ENCODE data around the gene RFFL. TPM values are rescaled to one million over a fixed set of nuclear protein-coding genes. Genes with fewer than 3 reads are reported as not detected.

The RFFL gene
- total RNA-seq, 3 donors from 2014 or later, result 19.6 to 28.2 (median 20.3) TPM

DNA sequence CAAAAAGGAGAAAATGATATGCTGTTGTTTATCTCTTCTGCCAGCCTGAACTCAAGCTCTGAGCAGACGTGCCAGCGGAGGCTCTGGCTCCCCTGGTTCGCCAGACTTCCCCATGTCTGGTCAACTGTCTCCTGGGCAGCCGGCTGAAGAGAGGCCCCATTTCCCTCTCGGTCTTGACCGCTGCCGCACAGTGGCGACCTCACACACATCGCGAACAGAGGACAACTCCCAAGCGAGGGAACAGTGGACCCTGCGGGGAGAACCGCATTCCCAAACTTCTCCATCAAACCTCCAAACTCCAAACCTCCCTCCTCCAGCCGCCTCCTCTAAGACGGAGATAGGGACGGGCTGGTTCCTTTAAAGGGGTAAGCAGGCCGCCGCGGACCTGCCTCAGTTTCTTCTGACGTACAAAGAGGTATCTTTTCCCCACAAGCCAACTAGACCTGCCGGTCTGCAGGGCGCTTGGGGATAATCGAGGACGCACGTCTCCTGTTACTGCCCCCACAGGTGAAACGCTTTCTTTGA is 24.9 kb upstream of the RFFL start:
- peaks cover 3% of the 10 kb centered on the region for H3K36me3 Mint-ChIP-seq (ENCODE audit: insufficient read depth)
- H3K4me1 Mint-ChIP-seq (ENCODE audit: low read depth), result peaks cover 53% of the 10 kb centered on the region
- no peaks in the 10 kb centered on the region for H3K9me3 Mint-ChIP-seq
- no peaks in the 10 kb centered on the region for H3K27me3 Mint-ChIP-seq (ENCODE audit: low read depth)
- no peak for ATAC-seq
- peak overlapping the region; percentile 93 for H3K4me3 Mint-ChIP-seq
- no peak for DNase-seq

DNA sequence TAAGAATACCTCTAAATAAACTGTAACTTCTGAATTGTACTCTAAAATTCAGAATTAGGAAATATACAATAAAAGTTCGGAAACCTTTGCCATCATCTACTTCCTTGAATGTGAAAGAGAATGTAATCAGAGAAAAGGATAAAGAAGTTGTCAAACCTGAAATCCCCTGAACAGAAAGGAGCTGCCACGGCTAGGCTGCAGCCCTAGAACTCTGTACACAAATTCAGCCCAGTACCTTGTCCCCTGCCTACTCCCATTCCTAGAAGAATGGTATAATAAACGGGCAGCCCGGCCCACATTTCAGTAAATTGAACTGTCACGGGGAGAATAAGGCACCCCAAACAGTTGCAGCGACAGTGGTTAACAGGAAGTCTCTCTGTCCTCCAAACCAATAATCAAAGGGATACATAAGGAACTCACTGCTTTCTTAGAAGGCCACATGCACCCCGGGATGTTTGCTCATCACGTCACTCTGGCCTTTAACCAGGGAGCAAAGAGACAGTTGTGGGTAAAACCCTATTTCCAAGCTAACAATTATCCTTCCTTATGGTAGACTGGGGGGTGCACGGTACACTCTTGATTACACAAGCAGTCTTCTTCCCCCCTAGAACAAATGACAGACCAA is 24.3 kb upstream of the RFFL start:
- Mint-ChIP-seq H3K4me1 (ENCODE audit: low read depth) (peaks cover 59% of the 10 kb centered on the region), H3K4me3 (peak overlapping the region; percentile 93), H3K9me3 (no peaks in the 10 kb centered on the region), H3K27me3 (ENCODE audit: low read depth) (no peaks in the 10 kb centered on the region), H3K36me3 (ENCODE audit: insufficient read depth) (peaks cover 3% of the 10 kb centered on the region)
- no peak for ATAC-seq
- peak; percentile 20 for DNase-seq

DNA sequence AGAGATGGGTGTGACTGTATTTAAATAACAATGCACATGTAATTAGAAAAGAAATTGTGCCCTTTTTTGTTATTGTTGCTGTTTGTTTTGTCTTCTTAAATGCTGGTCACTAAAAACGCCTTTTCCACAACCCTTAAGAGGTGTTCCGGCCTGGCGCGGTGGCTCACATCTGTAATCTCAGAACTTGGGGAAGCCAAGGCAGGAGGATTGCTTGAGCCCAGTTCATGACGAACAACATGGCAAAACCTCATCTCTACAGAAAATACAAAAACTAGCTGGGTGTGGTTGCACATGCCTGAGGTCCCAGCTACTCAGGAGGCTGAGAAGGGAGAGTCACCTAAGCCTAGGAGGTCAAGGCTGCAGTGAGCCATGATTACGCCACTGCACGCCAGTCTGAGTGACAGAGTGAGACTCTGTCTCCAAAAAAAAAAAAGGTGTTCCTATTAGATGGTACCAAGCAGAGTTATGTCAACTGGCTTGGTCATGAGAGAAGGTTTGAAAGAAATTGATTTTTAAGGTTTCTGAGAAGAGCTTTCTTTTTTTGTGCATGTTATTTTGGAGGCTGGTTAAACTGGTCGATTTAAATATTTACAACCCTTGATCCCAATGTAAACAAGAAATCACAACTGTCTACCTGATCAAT is 23.5 kb upstream of the RFFL start:
- no peaks in the 10 kb centered on the region for H3K27me3 Mint-ChIP-seq (ENCODE audit: low read depth)

DNA sequence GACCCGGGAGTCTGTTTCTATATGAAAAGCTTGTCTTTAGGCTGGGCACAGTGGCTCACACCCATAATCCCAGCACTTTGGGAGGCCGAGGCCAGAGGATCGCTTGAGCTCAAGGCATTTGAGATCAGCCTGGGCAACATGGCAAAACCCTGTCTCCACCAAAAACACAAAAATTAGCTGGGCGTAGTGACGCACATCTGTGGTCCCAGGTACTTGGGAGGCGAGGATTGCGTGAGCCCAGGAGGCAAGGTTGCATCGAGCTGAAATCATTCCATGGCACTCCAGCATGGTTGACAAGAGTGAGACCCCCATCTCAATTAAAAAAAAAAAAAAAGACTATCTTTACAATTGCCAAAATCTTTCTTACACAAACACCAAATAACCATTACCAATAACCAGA is 22.7 kb upstream of the RFFL start:
- H3K4me1 Mint-ChIP-seq (ENCODE audit: low read depth), result peaks cover 73% of the 10 kb centered on the region
- no peaks in the 10 kb centered on the region for H3K9me3 Mint-ChIP-seq
- peaks cover 3% of the 10 kb centered on the region for H3K36me3 Mint-ChIP-seq (ENCODE audit: insufficient read depth)
- no peak for ATAC-seq
- no peak for DNase-seq
- no peaks in the 10 kb centered on the region for H3K27me3 Mint-ChIP-seq (ENCODE audit: low read depth)
- H3K4me3 Mint-ChIP-seq, result peak overlapping the region; percentile 93

More for the DNA sequence above, 23.5 kb upstream of the RFFL start:
- peaks cover 67% of the 10 kb centered on the region for H3K4me1 Mint-ChIP-seq (ENCODE audit: low read depth)
- peaks cover 3% of the 10 kb centered on the region for H3K36me3 Mint-ChIP-seq (ENCODE audit: insufficient read depth)
- ATAC-seq, result no peak
- peak overlapping the region; percentile 93 for H3K4me3 Mint-ChIP-seq
- DNase-seq, result no peak
- H3K9me3 Mint-ChIP-seq, result no peaks in the 10 kb centered on the region

DNA sequence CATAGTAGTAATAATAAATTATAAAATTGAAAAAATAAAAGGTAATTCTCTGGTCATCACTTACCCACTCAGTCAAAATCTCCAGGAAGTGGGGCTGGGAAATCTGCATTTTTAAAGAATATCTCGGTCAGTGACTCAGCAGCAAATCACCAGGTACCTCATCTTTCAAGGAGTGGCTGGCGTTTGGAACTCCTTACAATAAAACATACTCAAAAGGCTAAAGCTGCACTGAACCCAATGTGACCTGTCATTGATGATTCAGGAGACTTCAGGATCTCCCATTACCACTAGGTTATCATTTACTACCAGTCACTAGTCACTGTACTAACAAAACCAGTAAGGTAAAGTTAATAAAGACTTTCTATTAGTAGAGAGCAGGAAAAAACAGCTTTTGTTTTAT is 21.5 kb upstream of the RFFL start:
- Mint-ChIP-seq H3K9me3 (no peaks in the 10 kb centered on the region), H3K4me1 (ENCODE audit: low read depth) (peaks cover 77% of the 10 kb centered on the region), H3K27me3 (ENCODE audit: low read depth) (no peaks in the 10 kb centered on the region), H3K4me3 (peak overlapping the region; percentile 13), H3K36me3 (ENCODE audit: insufficient read depth) (peaks cover 3% of the 10 kb centered on the region)
- ATAC-seq, result no peak
- no peak for DNase-seq

DNA sequence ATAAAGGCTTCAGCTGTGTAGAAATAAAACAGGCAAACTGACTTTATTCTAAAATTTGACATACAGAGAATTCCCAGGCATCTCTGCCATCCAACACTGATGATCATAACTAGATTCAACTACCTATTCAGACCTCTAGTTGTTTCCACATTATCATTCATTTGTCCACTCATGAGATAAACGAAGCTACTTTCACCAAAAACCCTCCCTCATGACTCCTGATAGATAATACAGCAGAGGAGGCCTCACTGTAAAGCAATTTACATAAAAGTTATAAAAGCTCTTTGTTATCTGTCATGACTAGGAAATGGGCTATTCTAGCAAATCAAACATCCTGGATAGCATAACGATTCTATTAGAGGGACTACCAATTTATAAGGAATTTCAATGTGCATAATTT is 19.6 kb upstream of the RFFL start:
- Mint-ChIP-seq H3K27me3 (ENCODE audit: low read depth) (no peaks in the 10 kb centered on the region), H3K4me3 (peak overlapping the region; percentile 43), H3K4me1 (ENCODE audit: low read depth) (peaks cover 82% of the 10 kb centered on the region), H3K36me3 (ENCODE audit: insufficient read depth) (peaks cover 3% of the 10 kb centered on the region), H3K9me3 (no peaks in the 10 kb centered on the region)
- DNase-seq, result no peak
- ATAC-seq, result no peak

DNA sequence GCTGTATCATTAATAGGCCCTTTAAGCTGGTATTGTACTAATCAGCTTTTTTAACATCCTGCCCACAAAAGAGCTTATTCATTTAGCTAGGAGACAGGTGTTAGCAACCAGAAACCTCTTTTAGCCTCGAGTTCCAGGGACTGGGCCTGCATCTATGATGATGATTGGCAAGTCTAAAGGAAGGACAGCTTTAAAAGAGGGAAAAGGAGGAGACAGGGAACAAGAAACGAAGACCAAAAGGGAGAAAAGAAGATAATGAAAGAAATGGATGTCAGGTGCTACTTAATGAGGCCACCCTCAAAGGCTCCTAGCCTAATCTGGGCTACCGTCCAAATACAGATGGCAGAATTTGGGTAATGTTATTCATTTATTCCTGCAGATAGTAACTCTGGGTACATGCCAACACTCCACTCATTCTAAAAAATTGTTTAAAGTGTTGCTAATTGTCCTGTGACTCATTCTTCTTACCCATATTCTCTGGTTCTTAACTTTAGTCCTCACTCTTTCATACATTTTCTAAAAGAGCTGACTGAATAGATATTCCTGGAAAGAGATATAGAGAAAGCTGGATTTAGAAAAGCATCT is 18.7 kb upstream of the RFFL start:
- peak overlapping the region; percentile 63 for H3K4me3 Mint-ChIP-seq
- H3K27me3 Mint-ChIP-seq (ENCODE audit: low read depth), result no peaks in the 10 kb centered on the region
- H3K9me3 Mint-ChIP-seq, result no peaks in the 10 kb centered on the region
- H3K36me3 Mint-ChIP-seq (ENCODE audit: insufficient read depth), result peaks cover 5% of the 10 kb centered on the region
- DNase-seq (no peak), ATAC-seq (peak; percentile 55 to 72)
- peaks cover 81% of the 10 kb centered on the region for H3K4me1 Mint-ChIP-seq (ENCODE audit: low read depth)

DNA sequence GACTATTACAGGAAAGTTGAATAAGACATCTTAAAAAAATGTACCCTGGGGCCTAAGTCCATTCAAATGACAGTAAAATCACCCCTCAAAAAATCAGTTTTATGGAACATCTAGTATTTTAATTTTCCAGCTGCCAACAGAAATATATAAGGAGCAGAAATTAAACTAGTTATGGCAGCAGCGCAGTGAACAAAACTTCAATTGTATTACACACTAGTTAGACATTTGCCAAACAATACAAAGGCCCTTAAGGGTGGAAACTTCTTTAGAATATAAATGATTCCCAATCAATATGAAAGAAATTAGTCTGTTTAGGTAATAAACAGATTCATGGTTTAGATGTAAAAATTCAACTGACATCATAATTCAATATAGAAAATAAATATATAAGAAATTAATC is 18.1 kb upstream of the RFFL start:
- Mint-ChIP-seq H3K27me3 (ENCODE audit: low read depth) (no peaks in the 10 kb centered on the region), H3K4me1 (ENCODE audit: low read depth) (peaks cover 80% of the 10 kb centered on the region), H3K36me3 (ENCODE audit: insufficient read depth) (peaks cover 5% of the 10 kb centered on the region), H3K4me3 (no peak overlapping the region), H3K9me3 (no peaks in the 10 kb centered on the region)
- DNase-seq, result no peak
- ATAC-seq, result no peak

DNA sequence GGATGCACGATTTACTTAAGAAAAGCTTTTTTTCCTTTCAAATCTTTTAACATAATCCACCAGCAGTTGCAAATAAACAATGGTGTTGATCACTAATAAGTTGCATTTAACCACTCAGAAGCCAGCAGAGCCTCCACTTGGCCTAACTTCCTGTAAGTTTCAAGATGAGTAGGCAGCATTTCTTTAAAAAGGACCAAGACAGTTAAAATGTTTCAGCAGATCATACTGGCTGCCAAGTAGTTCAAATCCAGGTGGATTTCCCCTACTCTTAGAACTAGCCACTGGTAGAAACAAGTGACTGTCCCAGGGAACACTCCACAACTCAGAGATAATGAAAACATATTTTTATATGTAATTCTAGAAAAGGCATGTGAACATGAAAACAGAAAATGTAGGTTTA is 17.0 kb upstream of the RFFL start:
- Mint-ChIP-seq H3K4me3 (no peak overlapping the region), H3K4me1 (ENCODE audit: low read depth) (peaks cover 71% of the 10 kb centered on the region), H3K9me3 (no peaks in the 10 kb centered on the region), H3K27me3 (ENCODE audit: low read depth) (no peaks in the 10 kb centered on the region), H3K36me3 (ENCODE audit: insufficient read depth) (peaks cover 5% of the 10 kb centered on the region)
- ATAC-seq (peak in 1 of 2 donors; percentile 19), DNase-seq (no peak)

DNA sequence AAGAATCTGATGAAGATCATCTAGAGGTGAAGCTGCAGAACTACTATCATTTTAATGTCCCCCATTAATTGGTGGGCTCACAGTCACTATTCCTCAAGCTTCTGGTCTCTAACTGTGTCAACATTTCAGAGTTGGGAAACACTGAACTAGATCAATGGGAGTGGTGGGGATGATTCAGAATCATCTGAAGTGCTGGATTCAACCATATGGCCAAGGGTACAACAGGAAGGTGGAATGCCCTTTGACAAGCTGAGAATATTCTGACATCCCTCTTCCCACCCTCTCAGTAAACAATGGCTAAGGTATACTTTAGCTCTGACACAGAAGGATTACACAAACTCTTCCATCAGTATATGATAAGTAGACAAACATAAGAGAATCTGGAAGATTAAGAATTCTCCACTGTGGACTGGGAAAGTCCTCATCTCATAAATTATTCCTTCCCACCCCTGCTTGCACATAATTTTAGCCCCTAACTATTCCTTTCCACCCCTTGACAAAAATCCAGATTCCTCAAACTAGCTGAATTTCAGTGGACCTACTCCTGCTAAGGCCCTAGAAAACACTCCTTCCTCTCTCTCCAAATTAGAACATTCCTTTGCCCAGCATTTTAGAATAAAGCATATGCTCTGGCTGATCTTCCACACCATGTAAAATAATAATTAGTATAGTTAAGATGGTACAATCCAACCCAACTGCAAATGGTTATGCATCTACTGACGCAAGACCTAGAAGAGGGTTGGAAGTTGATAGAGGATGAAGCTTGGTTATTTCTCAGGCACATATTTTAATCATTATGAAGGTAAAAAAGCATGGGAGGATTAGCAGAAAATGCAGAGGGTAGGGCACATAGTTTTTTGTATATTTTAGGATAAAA is 16.3 kb upstream of the RFFL start:
- H3K27me3 Mint-ChIP-seq (ENCODE audit: low read depth), result no peaks in the 10 kb centered on the region
- peaks cover 72% of the 10 kb centered on the region for H3K4me1 Mint-ChIP-seq (ENCODE audit: low read depth)
- ATAC-seq (no peak), DNase-seq (no peak)
- H3K36me3 Mint-ChIP-seq (ENCODE audit: insufficient read depth), result peaks cover 2% of the 10 kb centered on the region
- H3K9me3 Mint-ChIP-seq, result no peaks in the 10 kb centered on the region
- H3K4me3 Mint-ChIP-seq, result no peak overlapping the region

DNA sequence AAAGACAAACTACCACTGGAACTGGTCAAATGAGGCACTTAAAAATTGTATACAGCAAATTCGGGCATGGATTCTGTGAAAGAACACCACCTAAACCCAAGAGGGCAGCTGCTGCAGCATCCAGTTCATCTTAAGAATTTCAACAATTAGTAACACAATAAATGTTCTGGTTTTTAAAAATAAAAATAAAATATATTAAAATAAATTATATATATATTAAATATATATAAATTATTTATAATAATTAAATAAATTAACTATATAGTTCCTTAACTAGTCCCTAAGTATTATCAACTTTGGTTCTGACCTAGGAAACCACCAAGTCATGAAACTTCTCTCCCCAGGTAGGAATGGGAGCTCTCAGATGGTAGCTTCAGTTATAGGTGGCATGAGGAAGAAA is 13.4 kb upstream of the RFFL start:
- H3K27me3 Mint-ChIP-seq (ENCODE audit: low read depth), result no peaks in the 10 kb centered on the region
- ATAC-seq (no peak), DNase-seq (no peak)
- H3K4me1 Mint-ChIP-seq (ENCODE audit: low read depth), result peaks cover 78% of the 10 kb centered on the region
- no peaks in the 10 kb centered on the region for H3K9me3 Mint-ChIP-seq
- H3K36me3 Mint-ChIP-seq (ENCODE audit: insufficient read depth), result peaks cover 2% of the 10 kb centered on the region
- H3K4me3 Mint-ChIP-seq, result no peak overlapping the region

DNA sequence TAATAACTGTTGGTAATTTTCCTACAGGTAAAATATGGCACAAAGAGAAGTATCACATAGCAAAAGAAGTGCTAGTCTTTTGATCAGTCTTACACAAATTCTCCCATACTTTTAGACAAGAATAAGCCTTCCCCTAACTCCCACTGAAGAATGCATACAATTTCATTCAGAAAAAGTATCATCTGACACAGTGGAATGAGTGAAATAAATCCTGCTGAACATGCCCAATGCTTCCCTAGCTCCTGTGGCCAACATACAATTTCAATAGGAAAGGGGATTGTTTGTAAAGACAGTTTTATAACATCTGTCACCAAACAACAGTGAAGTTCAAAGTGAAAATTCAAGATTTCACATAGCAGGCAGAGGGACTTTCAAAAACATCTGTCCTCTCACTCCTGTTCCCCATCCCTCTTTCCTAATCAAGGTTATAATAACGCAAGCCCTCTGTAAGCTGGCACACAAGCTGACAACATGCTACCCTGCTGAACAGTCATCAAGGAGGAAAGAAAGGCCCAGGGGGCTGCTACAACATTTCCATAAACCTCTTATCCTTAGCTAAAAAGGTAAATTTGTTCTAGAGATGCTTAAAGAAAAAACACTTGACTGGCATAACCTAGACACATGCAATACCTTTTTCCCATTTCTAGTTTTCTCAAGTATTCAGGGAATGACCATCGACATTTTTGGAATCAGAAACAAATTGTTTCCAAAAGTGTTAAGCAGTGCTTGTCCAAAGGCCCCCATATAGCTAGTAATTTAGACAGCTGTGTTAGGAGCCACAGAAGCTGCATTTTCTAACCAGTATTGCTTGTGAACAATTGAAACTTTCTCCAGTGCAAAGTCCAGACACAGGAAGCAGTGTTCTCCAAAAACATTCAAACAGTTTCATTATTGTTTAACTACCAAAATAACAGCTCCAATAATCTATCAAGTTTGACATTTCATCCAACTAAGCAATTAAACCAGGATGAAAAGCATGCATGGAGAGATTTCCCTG is 11.5 kb upstream of the RFFL start:
- H3K27me3 Mint-ChIP-seq (ENCODE audit: low read depth), result no peaks in the 10 kb centered on the region
- ATAC-seq (no peak), DNase-seq (no peak)
- H3K4me1 Mint-ChIP-seq (ENCODE audit: low read depth), result peaks cover 70% of the 10 kb centered on the region
- no peaks in the 10 kb centered on the region for H3K9me3 Mint-ChIP-seq
- H3K4me3 Mint-ChIP-seq, result peak overlapping the region; percentile 67
- peaks cover 4% of the 10 kb centered on the region for H3K36me3 Mint-ChIP-seq (ENCODE audit: insufficient read depth)

DNA sequence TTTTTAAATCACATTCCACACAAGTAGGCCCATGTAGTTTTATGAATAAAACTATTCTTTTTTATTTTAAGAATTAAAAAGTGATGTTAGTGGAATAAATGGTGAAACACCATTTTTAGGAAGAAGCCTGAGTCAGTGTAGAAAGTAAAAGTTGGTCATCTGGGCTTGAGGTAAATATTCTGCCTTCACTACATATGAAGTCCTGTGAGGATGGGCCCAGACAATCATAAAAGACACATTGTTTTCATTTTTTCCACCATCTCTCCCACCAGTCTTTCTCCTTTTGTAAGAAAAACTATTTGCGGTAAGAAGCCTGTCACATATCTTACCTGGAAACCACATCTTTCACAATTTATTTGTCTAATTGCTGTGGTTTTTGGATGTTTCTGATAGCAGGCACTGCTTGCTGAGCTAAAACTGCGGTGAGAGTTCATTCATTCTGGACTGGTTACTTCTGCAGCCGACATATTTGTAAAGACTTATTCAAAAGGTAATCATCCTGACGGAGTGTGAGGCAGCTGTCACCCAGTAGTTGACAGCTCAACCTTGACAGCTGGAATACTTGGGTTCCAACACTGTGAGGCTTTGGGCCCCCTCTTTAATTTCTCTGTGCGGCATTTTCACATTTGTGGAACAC is 10.6 kb upstream of the RFFL start:
- DNase-seq (no peak), ATAC-seq (peak; percentile 52 to 63)
- Mint-ChIP-seq H3K9me3 (no peaks in the 10 kb centered on the region), H3K27me3 (ENCODE audit: low read depth) (no peaks in the 10 kb centered on the region), H3K36me3 (ENCODE audit: insufficient read depth) (peaks cover 4% of the 10 kb centered on the region), H3K4me1 (ENCODE audit: low read depth) (peaks cover 70% of the 10 kb centered on the region), H3K4me3 (peak overlapping the region; percentile 67)

Data from activated T-cell treated with anti-CD3 and anti-CD28 coated beads, Interleukin-2, amount 50 U/mL, for 4 hours (primary cell).